ENCODE results near the gene USP10. TPM values are rescaled to one million over a fixed set of nuclear protein-coding genes. Genes with fewer than 3 reads are reported as not detected.

Gene USP10
- total and polyA plus RNA-seq, 3 donors from 2014 or later, result 53.6 to 108 (median 101) TPM

- Histone ChIP-seq H3K27me3 (no peaks in the 10 kb centered on the region), H3K36me3 (ENCODE audit: low read depth, missing control alignments) (no peaks in the 10 kb centered on the region), H3K4me3 (no peak overlapping the region), H3K27ac (peak overlapping the region; percentile 68 to 77), H3K9me3 (no peaks in the 10 kb centered on the region), H3K4me1 (peaks cover 39% of the 10 kb centered on the region)
- intact Hi-C loops (cut with DNase I; ENCODE audit: low total_unique reads), result no loop called here
- WGBS, 2 donors, result 61 to 76% methylated on average over 5 of the region's 5 CpGs
- DNase-seq, result no peak
- no peak for TF ChIP-seq POLR2A (IDR thresholded peaks at IDR 0.05)
- TF ChIP-seq CTCF (IDR thresholded peaks at IDR 0.05), result no peak
Measured at GRCh38 chr16:84828322-84828721, 128.5 kb downstream of the USP10 start.

Other genes starting within 250 kb of the USP10 start
- 10 to 100 TPM; 11.2 to 20.0 TPM for gene MEAK7, start 195.3 kb upstream of the USP10 start, total RNA-seq
- gene MEAK7, start 195.3 kb upstream of the USP10 start, polyA plus RNA-seq (ENCODE audit: insufficient read depth, low read depth, low replicate concordance), result 14.3 TPM
- 100 to 1,000 TPM in 1 of 2 donors, 10 to 100 TPM in 1; 61.9 to 124 TPM for gene COTL1, start 81.9 kb upstream of the USP10 start, total RNA-seq
- 56.9 TPM for gene COTL1, start 81.9 kb upstream of the USP10 start, polyA plus RNA-seq (ENCODE audit: insufficient read depth, low read depth, low replicate concordance)
- gene KLHL36, start 51.5 kb upstream of the USP10 start, total RNA-seq, result 100 to 1,000 TPM; 113 to 129 TPM
- 75.1 TPM for gene KLHL36, start 51.5 kb upstream of the USP10 start, polyA plus RNA-seq (ENCODE audit: insufficient read depth, low read depth, low replicate concordance)
- 10 to 100 TPM; 47.7 to 59.6 TPM for gene CRISPLD2, start 120.0 kb downstream of the USP10 start, total RNA-seq
- gene CRISPLD2, start 120.0 kb downstream of the USP10 start, polyA plus RNA-seq (ENCODE audit: insufficient read depth, low read depth, low replicate concordance), result 48.8 TPM